Neural progenitor cell (in vitro differentiated cells): ENCODE results near the gene ALPL.

Experiments
- CTCF ChIP-seq: fragments of 200-600 bp; sonication (generic); IDR thresholded peaks from 2 replicates; pipeline ENCODE4 v1.5.1; 2017; ENCODE audit warnings: antibody characterized with exemption, mild to moderate bottlenecking
- EZH2 ChIP-seq: fragments of 200-600 bp; sonication (generic); IDR thresholded peaks from 2 replicates; pipeline ENCODE4 v1.6.1; 2017; ENCODE audit warnings: antibody characterized with exemption, mild to moderate bottlenecking, moderate library complexity
- EZH2phosphoT487 ChIP-seq: fragments of 200-600 bp; sonication (generic); IDR thresholded peaks from 2 replicates; pipeline ENCODE4 v1.6.1; 2017; ENCODE audit warnings: antibody characterized with exemption

GRCh38 chr1:21496063-21496462 lies 13.2 kb upstream of the ALPL start:
- TF ChIP-seq EZH2 (no peak), EZH2phosphoT487 (no peak), CTCF (no peak)
